ENCODE measurements around the gene DSCAM.

DNA sequence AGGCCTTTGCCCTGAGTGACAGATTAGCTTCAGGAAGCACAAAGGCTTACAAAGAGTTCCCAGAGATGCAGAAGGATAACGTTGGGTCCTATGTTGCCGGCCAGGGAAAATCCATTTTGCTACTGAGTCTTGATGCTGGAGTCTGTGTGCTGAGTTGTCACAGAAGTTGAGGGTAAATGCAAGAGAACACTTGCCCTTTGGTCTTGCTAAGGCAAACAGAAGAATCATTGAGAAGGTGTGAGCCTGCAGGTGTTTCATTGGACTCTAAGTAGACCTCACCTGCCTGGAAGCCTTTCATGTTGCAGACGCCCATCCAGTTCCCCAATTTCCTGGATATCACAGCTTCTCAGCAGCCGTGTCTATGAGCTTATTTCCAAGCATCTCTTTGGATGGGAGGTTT is 874.5 kb downstream of the DSCAM start:
- TF ChIP-seq, protein P1, sequence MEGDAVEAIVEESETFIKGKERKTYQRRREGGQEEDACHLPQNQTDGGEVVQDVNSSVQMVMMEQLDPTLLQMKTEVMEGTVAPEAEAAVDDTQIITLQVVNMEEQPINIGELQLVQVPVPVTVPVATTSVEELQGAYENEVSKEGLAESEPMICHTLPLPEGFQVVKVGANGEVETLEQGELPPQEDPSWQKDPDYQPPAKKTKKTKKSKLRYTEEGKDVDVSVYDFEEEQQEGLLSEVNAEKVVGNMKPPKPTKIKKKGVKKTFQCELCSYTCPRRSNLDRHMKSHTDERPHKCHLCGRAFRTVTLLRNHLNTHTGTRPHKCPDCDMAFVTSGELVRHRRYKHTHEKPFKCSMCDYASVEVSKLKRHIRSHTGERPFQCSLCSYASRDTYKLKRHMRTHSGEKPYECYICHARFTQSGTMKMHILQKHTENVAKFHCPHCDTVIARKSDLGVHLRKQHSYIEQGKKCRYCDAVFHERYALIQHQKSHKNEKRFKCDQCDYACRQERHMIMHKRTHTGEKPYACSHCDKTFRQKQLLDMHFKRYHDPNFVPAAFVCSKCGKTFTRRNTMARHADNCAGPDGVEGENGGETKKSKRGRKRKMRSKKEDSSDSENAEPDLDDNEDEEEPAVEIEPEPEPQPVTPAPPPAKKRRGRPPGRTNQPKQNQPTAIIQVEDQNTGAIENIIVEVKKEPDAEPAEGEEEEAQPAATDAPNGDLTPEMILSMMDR (IDR thresholded peaks at IDR 0.05; ENCODE audit: insufficient read depth, low read length, poor library complexity, severe bottlenecking), result no peak
- no peak for TF ChIP-seq EZH2phosphoT487 (conservative IDR thresholded peaks at IDR 0.05; ENCODE audit: low read length)

Data from SU-DHL-6 (cell line).